ELR (cell line): Measurements from ENCODE around the gene VIT.

Experiments
- DNase-seq: peaks from one replicate; pipeline ENCODE4 v3.0.0-alpha.2; 2015; ENCODE audit warnings: low read depth

VIT gene

DNA sequence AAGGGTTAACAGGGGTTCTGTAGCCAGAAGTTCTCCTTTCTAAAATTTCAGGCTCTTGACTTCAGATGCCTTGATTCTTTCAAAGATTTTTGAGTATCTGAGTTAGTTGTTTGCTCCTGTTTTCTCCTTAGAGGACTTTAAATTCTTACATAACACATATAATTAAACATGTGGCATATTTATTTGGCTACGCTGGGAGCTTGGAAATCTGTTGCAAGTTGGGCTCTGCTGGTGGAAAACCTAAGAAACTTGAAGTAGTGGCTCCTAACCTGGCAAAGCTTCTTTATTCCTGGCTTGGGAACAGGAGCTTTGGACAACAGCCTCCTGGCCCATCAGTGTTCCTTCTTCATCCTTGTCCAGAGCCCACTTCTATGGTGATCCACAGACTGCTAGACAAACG is 72.6 kb downstream of the VIT start:
- no peak for DNase-seq

GRCh38 chr2:36770542-36771287 is 74.2 kb downstream of the VIT start:
- peak; percentile 66 for DNase-seq

DNA sequence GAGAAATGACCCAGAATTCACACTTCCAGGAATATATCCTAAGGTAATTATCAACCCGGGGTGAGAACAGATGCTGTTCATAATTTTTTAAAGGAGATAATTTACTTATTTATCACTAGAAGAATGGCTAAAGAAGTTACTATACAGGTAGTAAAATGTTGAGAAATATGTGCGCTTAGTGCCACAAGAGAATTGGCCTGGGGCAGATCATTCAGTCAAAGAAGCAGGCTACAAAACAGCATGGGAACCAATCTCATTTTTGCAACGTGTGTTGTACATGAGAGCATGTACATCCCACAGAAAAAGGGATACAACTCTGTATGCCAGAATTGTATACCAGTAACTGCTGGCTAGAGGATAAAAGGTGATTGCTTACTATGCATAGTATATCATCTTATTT is 75.2 kb downstream of the VIT start:
- no peak for DNase-seq

DNA sequence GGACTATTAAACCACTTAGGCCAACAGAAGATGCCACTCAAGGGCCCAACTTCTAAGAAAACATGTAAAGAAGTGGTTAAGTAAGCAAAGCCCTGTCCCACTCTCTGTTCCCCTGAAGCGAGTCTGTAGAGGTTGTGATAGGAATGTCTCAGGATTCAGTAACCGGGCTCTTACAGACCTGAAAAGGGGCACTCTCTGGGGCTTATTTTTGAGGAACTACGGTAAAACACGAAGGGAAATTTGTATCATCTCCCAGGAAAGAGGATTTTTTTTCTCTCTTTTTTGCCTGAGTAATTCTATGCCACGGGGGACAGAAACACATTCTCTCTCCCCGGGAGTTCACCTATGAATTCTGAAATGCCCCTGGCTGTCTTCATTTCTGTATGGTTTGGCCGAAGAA is 77.4 kb downstream of the VIT start:
- DNase-seq: no peak

DNA sequence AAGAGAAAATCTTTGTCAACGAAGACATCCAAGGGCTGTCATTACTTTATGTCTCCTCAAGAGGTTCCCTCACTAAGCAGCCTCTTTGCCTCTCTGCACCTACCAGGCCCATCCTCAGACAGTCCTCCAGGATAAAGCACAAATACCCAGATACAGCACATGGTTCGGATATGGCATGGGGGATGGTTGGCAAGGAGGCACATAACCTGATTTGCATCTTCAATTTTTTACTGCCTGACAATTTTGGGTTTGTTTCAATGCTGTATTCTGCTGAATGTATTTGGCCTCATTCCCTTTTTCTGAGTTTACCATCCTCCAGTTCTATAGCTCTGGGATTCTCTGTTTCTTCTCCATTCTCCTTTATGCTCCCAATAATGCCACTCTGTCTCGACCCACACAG is 78.8 kb downstream of the VIT start:
- no peak for DNase-seq

GRCh38 chr2:36775806-36776205 is 79.3 kb downstream of the VIT start:
- DNase-seq: no peak

DNA sequence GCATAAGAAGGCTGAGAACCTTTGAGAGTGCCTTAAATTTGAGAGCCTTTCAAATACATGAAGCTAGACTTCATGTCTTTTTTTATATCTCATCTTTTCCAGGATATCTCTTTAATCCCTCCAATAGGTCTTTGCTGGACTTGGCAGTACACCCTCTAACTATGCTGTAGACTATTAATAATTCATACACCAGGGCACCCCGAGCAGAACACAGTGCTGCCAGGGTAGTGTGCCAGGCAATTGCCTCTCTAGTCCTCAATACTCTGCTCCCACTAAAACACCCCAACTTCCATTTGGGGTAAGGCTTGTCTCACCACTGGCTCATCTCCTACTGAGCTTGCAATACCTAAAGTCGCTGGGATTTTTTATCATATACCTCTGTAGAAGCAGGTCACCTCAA is 80.8 kb downstream of the VIT start:
- DNase-seq: no peak

DNA sequence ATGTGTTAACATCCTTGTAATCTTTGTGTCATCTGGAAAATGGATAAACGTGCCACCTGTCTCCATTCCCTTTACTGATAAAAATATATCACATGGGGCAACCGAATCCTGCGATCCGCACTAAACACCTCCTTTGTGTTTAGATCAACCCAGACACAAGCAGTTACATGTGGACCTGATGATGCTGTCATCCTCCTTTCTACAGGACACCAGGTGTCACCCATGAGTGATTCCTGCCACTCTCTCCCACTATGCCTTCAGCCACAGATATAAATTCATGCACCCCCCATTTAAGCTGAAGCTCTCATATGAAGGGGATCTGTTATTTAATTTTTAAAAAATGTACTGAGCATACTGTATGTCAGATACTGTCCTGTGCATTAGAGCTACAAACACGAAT is 81.3 kb downstream of the VIT start:
- no peak for DNase-seq

- DNase-seq: peak; percentile 1
Observed at GRCh38 chr2:36779462-36779861, 83.0 kb downstream of the VIT start.

- peak; percentile 76 for DNase-seq
Observed at GRCh38 chr2:36780231-36780839, 83.8 kb downstream of the VIT start.

GRCh38 chr2:36781907-36782720 is 85.6 kb downstream of the VIT start:
- no peak for DNase-seq

DNA sequence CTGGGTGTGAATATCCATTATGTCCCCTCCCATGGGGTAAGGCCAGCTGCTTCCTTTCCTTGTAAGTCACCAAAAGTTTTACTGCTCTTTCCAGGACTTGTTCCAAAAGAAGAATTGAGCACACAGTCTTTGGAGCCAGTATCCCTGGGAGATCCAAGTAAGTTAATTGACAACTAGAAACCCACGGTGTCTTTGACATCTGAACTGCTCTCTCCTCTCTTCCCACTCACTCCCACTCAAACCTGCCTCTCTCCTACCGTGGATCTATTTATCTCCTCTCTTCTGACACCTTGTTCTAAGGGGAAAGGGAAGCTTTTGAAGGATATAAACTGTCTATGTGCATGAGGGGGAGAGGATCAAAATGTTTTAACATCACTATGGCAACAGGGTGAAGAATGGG is 86.7 kb downstream of the VIT start:
- DNase-seq: no peak

DNA sequence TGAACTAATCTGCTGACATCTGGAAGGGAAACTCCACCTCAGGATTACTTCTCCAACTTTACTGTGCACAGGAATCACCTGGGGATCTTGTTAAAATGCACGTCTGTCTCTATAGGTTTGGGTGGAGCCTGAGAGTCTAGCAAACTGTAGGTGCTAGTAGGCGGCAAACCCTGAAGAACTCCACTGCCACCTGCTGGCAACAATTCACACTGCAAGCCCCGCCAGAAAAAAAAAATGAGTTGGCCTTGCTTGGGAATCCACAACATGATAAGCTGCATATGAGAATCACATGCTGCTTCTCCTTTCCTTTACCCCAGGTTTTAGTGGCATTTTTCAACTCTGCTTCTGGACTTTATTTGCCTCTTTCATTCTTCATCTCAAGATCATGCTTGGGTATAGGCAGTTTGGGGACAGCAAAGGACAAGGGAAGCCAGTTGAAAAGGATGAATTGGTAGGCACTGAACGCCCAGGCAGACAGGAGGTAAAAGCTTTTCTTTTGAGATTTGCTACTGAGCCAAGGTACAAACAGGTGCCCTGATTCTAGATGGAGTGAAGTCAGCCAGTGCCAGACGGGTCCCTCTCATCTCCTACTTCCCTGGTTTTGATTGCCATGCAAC is 88.8 kb downstream of the VIT start:
- peak; percentile 62 for DNase-seq

- no peak for DNase-seq
Observed at GRCh38 chr2:36789181-36789804, 92.8 kb downstream of the VIT start.

GRCh38 chr2:36792951-36793350 is 96.4 kb downstream of the VIT start:
- no peak for DNase-seq

DNA sequence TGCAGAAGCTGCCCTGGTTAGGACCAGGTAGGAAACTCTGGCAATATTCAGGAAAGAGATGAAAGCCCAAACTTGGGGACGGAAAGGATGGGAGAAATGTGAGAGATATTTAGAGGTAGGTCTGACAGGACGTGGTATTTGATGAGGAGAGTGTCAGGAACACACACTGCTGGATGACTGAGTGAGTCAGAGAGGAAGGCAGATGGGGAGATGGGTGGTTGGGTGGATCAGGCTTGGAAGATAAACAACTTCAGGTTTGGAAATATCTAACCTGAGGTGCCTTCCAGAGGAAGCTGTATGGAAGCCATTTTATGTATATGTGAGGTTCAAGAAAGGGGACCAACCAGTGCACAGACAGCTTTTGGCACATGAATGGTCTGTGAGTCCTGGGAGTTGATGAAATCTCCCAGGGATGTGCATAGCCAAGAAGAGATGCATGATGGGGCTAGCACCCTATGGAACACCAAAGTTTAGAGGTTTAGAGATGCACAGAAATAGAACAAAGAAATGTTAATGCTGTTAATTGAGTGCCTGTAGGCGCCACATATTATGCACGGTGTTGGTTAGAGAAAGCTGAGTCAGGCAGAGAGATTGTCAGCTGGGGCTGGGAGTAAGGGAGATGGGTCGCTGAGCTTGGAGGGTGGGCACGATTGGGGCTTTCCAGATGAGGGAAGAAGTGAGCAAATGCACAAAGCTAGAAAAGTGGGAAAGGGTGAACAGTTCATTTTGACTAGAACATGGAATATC is 101.0 kb downstream of the VIT start:
- peak; percentile 40 for DNase-seq

DNA sequence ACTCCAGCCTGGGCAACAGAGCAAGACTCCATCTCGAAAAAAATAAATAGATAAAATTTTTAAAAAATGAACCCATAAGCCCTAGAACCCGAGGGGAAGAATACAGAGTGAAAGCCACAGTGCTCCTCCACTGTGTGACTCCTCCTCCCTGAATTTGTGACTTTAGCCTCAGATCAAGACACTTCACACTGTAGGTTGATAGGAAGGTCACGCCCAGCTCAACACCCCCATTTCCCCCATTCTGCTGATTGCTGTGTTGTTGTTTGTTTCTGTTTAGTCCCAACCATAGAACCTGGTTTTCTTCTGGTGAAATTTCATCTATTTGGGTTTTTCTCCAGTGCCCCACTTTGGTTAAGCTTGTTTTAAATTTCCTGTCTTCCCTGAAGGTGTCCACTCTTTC is 102.2 kb downstream of the VIT start:
- no peak for DNase-seq

DNA sequence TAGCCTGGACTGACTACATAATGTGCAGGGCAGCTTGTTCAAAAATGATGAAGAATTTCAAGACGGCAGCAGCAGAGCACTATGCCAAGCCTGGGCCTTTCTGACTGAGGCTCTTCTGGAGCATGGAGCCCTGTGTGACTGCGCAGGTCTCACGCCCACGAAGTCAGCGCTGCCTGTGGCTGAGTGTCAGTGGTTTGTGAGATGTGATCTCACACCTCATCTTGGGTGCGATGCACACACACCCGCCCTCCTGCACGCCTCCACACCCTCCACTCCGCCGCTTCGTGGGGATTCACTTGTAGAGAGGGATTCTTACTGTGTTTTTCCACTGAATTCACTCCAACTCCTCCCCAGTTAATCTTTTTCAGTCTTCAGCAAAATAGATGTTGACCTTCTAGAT is 103.9 kb downstream of the VIT start:
- DNase-seq: no peak

GRCh38 chr2:36801088-36801487 is 104.6 kb downstream of the VIT start:
- DNase-seq: no peak

GRCh38 chr2:36802952-36803351 is 106.4 kb downstream of the VIT start:
- no peak for DNase-seq

GRCh38 chr2:36805635-36806224 is 109.2 kb downstream of the VIT start:
- DNase-seq: no peak
